ENCODE results near the gene CLIC3.

DNA sequence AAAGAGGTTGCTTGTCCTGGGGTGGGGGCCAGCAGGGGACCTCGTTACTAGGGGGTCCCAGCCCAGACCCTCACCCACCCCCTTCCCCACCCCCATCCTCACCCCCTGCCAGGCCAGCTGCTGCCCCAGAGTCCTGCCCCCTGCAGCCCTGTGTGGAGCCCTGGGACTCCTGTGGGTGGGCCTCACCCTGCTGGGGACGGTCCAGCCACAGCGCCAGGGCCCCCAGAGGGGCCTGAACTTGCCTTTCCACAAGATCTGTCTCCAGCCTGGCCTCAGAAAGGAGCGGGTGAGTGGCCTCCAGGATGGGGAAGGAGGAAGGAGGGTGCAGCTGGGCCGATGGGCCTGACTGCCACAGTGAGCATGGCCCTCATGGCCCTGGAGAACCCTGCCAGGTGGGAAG, 26.6 kb downstream of the CLIC3 start:
- no peak for TF ChIP-seq POLR2A (IDR thresholded peaks at IDR 0.05)
- TF ChIP-seq, protein P1, sequence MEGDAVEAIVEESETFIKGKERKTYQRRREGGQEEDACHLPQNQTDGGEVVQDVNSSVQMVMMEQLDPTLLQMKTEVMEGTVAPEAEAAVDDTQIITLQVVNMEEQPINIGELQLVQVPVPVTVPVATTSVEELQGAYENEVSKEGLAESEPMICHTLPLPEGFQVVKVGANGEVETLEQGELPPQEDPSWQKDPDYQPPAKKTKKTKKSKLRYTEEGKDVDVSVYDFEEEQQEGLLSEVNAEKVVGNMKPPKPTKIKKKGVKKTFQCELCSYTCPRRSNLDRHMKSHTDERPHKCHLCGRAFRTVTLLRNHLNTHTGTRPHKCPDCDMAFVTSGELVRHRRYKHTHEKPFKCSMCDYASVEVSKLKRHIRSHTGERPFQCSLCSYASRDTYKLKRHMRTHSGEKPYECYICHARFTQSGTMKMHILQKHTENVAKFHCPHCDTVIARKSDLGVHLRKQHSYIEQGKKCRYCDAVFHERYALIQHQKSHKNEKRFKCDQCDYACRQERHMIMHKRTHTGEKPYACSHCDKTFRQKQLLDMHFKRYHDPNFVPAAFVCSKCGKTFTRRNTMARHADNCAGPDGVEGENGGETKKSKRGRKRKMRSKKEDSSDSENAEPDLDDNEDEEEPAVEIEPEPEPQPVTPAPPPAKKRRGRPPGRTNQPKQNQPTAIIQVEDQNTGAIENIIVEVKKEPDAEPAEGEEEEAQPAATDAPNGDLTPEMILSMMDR (IDR thresholded peaks at IDR 0.05), result no peak

Data from esophagus squamous epithelium (tissue), 4 donors.